COR-L47 (cell line): ENCODE measurements around the gene SLCO3A1.
"Not testable (repeated sequence)": the region's sequence is repeated elsewhere in the genome, so short reads cannot be mapped to it uniquely, and the experiment has no call there.

Experiments
- DNase-seq: peaks from one replicate; lab custom pipeline; 2025; lab: John Stamatoyannopoulos, UW

Gene SLCO3A1

DNA sequence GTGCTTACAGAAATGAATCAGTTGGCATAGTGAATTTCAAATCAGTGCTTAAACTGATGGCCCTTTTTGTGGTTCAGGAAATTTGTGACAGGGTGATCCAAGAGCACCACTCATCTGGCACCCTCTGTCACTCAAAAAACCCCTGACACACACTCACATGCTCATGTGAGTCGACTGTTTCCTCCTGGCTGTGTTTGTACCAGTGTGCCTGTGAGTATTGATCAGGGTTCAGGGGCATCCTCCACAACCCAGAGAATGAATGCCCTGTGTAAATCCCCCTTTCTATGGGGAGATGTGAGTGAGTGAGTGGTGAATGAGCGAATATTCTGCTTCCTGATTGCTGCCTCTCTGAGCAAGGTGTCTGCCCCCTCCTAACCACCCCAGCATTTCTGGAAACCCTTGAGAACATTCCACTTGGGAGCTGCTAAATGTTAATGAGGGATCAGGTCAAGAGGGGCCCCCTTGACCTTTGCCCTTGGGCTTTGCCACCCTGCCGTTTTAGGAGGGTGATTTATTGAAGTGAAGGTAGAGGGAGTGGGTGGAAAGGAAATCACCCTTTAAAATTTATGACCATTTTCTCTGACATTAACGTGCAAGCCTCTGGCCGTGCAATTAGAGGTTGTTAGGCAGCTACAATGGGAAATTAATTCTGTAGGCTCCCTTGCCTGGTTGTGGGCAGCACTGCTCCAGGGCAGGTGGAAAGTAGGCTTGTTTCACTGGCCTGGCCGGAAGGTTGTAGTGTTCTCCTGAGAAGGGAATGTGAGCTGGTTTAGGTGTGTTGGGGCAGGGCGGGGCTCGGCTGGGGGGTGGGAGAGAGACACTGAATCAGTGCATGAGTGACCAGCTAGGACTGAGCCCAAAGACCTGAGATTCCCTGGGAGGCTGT lies 87.2 kb downstream of the SLCO3A1 start:
- DNase-seq = no peak

DNA sequence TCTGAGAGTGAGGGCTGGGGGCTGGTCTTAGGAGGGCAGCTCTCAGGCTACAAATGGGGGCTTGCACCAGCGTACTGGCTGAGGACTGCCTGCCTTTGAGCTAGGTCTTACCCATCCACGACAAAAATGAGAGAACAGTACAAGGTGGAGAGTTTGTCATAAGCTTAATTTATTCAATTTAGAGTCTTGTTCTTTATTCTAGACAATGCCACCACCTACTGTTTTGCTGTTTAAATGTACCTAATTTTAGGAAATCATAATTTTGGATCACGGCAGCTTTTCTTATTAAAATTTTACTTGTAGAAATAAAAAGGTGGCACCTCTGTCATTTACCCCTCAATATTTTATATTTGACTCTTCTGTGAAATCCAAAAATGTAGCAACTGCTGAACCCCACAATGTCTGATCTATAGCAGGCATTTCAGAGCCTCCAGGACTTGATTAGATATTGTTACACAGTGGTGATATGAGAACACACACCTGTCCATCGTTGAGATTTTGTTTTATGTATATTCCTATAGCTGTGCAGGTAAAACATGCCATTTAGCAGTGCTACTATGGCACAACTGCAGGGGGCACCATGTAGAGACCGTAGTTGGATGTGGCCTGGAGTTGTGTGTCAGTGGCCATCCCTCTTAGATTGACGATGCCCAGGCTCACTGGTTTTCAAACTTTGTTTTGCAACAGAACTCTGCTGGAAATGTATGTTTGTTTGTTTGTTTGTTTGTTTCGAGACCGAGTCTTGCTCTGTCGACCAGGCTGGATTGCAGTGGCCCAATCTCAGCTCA lies 88.6 kb downstream of the SLCO3A1 start:
- no peak for DNase-seq

GRCh38 chr15:91942720-91943394 lies 89.3 kb downstream of the SLCO3A1 start:
- peak; percentile 34 for DNase-seq

- DNase-seq = no peak
Observed at GRCh38 chr15:91944331-91944730, 90.8 kb downstream of the SLCO3A1 start.

- DNase-seq = no peak
Observed at GRCh38 chr15:91945385-91945784, 91.9 kb downstream of the SLCO3A1 start.

- no peak for DNase-seq
Observed at GRCh38 chr15:91946075-91946474, 92.6 kb downstream of the SLCO3A1 start.

DNA sequence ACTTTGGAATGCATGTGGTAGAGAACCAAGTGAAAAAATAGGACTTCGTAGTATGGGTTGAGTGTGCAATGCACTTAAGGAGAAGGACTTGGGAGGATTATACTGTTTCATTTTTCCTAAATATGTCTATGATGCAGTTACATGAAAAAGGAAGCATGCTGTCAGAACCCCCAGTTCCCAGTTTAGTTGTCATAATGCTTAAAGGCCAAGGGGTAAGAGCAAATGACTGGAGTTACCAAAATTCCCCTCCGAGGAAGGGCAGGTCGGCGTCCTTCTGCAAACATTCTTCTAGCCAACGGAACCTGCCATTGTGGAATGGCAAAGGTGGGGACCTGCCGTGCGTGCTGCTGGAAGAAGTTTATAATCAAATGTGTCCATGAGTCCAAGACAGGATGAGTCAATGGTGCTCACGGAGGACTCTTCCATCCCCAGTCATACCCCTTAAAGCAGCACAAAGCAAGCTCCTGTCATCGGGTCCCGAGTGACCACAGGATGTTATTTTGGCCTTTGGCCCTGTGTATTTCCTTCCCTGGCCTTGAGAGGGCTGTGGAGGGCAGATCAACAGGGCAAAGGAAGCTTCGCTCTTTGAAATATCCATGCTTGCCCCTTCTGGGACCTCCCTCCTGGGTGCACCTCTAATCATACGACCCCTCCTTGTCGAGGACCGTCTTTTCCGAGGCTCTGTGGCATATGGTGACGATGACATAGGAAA lies 93.2 kb downstream of the SLCO3A1 start:
- DNase-seq = no peak

DNA sequence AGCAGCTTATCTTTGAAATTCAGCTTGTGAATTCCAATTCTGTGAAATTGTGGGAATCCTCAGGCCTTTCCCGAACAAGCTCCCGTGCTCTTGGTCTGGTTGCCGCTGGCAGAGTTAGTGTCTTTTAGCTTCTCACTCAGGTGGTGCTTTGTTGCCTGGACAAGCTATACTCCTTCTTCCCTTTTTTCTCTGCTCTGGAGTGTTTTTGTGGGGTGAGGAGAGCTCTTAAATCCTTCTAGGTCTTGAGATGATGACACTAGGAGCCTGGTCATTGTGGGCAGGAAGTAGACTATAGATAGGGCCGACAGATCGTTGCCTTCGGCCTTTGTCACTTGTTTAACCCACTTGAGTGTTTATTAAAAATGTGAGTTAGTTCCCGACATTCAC lies 93.8 kb downstream of the SLCO3A1 start:
- no peak for DNase-seq

GRCh38 chr15:91947683-91948608 lies 94.4 kb downstream of the SLCO3A1 start:
- DNase-seq = no peak

DNA sequence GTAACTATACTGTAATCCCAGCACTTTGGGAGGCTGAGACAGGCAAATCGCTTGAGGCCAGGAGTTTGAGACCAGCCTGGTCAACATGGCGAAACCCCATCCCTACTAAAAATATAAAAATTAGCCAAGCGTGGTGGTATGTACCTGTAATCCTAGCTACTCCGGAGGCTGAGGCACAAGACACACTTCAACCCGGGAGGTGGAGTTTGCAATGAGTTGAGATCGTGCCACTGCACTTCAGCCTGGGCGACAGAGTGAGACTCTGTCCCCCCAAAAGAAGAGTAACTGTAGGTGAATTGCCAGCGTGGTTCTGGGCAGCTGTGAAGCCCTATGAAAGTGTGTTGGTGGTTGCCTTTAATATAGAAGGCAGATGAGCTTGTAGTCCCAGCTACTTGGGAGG lies 95.9 kb downstream of the SLCO3A1 start:
- no peak for DNase-seq

DNA sequence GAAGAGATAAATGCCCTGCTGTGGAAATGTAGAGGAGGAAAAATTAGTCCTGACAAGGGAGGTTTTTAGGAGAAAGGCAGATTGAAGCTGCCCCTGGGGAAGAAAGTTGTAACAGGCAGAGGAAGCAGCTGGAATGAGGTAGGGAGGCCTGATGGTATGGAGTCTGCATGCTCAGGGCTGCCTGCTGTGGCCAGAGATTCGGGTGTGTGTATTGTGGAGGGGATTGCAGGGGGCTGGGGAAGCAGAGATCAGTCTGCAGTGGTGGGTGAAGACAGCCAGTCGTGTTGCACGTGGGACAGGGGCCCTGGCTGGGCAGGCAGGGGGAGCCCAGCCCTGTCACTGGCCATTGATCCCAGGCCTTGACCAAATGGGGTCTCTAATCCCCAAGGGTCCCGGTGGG lies 96.5 kb downstream of the SLCO3A1 start:
- DNase-seq = no peak

GRCh38 chr15:91950631-91951329 lies 97.3 kb downstream of the SLCO3A1 start:
- no peak for DNase-seq

- no peak for DNase-seq
Observed at GRCh38 chr15:91952216-91952615, 98.7 kb downstream of the SLCO3A1 start.

- DNase-seq = no peak
Observed at GRCh38 chr15:91953432-91953831, 99.9 kb downstream of the SLCO3A1 start.

GRCh38 chr15:91954292-91954691 lies 100.8 kb downstream of the SLCO3A1 start:
- peak; percentile 74 for DNase-seq

DNA sequence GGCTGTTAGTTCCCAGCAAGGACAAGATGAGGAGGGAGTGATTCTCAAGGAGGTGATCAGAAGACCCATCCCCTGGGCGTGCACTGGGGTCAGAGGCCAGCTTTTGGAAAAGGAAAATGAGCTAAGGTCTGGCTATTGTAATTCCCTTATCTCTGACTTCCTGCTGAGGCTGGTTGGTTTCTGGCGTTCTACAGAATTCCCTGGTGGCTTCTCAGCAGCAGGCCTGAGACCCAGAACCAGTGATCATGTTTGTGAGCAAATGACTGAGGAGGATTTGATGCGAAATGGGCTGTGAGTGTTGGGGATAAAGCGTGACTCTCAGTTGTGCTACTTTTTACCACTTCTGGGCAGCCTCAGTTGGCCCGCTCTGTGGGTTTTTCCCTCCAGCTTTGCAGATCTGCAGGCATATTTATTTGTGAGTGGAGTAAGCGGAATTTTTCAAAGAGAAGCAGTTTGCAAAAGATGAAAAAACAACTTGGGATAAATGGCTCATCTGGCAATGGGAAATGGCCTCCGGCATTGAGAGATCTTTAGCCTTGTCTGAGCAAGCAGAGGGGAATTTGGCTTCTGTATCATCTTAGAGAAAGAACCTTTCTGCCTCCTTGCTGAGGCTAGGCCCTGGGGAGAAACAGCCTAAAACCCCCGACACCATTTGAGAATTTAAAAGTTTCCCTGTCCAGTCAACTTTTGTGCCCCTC lies 102.7 kb downstream of the SLCO3A1 start:
- DNase-seq = no peak

- DNase-seq = no peak
Observed at GRCh38 chr15:91961357-91961756, 107.8 kb downstream of the SLCO3A1 start.

DNA sequence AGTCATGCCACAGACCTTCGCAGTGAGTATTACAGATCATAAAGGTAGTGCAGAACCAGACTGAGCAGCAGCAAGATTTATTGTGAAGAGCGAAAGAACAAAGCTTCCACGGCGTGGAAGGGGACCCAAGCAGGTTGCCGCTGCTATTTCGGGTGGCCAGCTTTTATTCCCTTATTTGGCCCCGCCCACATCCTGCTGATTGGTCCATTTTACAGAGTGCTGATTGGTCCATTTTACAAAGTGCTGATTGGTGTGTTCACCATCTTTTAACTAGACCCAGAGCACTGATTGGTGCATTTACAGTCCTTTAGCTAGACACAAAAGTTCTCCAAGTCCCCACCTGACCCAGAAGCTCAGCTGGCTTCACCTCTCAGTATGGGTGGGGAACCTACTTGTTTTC lies 110.2 kb downstream of the SLCO3A1 start:
- not testable (repeated sequence) for DNase-seq

DNA sequence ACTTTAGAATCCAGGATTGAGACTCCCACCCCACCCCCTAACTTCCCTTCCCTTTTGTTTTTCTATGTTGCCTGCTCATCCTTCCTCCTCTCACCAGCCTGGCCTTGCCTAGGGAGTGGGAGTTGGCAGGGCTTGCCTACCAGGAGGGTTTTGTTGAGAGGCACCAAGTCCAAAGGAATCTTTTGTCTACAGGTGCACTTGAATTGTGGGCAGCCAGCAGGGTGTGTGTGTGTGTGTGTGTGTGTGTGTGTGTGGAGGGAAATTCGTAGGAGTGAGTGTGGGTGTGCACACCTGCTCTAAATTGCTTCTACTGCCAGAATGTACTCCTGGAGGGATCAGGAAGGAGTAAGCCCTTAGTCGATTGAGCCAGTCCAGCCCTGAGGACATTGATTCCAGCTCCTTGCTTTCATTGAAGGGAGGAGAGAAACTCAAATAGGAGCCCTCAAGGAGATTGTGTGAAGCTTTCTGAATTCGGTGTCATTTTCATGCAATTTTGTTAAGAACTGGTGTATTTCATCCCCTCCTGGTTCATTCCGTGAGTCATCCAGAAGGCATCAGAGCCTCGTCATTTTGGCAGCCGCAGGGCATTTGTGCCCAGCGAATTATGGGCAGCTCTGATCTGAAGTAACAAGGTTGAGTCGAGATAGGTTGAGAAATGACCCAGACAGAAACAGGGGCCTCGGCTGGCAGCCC lies 112.1 kb downstream of the SLCO3A1 start:
- no peak for DNase-seq
